Stimulated activated CD4-positive, alpha-beta T cell treated with anti-CD3 and anti-CD28 coated beads, Interleukin-1b, Interleukin-23, amount 100 ng/mL, for 48 hours (primary cell): Measurements from ENCODE around the gene TBX10.
"Not testable (repeated sequence)": the region's sequence is repeated elsewhere in the genome, so short reads cannot be mapped to it uniquely, and the experiment has no call there.

ENCODE experiments used
- DNase-seq: peaks from one replicate; pipeline ENCODE4 v3.0.0-alpha.2; 2020

TBX10 gene

DNA sequence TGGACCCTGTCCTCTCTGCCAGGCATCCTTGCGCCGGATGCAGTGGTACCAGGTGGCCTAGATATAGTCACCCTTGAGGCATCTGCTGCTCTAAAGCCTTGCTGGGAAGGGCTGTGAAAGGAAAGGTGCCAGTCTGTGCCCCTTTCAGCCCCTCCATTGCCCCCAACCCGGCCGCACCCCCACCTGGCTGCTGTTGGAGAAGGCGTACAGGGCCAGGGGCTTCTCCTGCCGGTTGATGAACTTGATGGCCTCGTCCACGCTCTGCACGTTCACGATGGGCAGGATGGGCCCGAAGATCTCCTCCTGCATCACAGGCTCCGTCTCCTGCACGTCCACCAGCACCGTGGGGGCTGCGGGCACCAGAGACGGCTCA, 24.6 kb upstream of the TBX10 start:
- DNase-seq, result no peak

DNA sequence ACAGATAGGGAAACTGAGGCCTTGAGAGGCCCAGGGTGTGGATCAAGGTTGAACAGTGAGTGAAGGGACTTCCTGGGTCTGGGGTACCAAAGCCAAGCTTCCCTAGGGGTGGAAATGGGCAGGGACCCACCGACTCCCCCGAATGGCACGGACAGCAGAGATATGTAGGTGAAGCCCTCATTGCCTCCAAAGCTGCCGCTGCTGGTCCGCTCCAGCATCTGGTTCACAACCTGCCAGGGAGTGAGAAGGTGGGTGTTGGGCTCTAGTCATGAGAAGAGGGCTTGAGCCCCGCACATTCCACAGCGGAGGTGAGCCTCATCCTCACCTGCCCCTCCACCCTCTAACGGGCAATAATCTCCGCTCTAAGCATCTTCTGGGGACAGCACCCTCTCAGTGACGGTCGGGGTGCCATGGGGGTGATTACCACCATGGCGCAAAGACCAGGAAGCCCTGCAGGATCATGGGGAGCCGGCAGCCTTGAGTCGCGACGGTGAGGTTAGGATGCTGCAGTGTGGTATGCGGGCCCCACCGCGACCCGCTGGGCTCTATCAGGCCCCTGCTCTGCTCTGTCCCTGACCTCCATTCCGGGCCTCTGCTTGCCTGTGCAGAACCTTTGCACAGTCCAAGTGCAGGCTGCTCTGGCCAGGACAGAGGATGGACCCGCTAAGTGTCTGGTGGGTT, 24.1 kb upstream of the TBX10 start:
- no peak for DNase-seq

DNA sequence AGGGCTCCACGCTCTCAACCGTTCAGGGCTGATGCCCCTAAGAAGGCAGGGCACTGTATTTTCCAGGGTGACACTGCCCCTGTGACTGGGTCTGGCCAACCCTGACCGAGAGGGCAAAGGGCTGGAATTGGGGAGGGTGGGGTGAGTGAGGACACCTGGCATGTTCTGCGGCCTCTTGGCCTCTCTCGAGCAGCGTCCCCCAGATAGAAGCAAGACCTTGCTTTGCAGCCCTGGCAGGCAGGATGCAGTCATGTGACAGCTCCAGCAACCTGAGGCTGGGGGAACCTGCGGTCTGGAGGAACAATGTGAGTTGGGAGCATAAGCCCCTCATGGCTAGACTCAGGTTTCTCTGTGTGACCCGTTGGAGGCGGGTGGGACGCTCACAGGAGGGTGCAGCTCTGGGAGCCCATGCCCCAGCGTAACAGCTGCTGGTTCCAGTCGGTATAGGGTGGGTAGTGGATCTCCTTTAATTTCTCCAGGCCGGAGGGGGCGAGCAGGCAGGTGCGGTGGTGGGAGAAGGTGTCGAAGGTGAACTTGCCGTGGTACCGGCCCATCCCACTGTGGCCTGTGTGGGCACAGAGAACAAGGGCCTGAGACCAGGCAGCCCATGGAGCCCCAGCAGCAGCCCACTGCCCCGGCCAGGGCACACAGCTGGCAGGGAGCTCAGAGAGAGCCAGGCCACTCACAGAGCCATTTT, 23.4 kb upstream of the TBX10 start:
- DNase-seq, result no peak

DNA sequence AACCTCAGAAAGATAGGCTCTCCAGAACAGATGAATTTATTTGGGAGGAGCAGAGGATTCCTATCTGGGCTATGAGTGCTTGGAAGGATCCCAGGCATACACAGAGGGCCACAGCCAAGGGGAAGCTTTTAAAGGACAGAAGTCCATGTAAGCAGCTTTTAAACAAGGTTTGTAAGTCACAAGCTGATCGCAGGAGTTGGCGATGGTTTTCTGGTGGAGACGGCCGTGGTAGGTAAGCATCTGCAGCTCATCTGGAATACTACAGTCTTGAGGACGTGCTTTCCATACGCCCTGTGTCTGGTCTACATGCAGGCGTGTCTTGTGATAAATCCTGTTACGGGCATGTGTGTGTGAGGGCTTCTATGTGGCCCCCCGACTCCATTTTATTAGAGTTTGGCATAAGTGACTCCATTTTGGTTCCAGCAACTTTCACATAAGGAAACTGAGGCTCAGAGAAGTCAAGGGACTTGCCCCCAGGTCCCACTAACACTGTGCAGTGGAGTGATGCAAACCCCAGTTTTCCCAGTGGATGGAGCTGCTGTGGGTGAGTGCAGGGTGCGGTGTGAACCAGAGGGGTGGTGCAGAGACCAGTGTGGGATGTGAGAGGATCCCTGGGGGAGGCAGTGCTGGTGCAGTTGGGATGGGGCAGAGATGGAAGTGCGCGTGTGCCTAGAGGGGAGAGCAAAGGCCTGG, 22.7 kb upstream of the TBX10 start:
- no peak for DNase-seq

DNA sequence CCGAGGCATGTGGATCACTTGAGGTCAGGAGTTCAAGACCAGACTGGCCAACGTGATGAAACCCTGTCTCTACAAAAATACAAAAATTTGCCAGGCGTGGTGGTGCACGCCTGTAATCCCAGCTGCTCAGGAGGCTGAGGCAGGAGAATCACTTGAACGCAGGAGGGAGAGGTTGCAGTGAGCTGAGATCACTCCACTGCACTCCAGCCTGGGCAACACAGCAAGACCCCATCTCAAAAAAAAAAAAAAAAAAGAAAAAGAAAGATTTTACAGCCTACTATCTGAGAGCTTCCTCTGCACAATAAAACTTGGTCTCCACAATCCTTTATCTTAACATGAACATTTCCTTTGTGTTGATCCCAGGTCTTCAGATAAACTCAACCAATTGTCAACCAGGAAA, 21.2 kb upstream of the TBX10 start:
- not testable (repeated sequence) for DNase-seq

DNA sequence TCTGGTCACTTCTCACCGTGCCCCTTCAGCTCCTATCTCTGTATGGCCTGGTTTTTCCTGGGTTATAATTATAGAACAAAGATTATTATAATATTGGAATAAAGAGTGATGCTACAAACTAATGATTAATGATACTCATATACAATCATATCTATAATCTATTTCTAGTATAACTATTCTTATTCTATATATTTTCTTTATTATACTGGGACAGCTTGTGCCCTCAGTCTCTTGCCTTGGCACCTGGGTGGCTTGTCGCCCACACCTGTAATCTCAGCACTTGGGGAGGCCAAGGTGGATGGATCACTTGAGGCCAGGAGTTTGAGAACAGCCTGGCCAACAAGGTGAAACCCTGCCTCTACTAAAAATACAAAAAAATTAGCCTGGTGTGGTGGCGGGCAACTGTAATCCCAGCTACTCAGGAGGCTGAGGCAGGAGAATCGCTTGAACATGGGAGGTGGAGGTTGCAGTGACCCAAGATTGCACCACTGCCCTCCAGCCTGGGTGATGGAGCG, 20.1 kb upstream of the TBX10 start:
- not testable (repeated sequence) for DNase-seq

DNA sequence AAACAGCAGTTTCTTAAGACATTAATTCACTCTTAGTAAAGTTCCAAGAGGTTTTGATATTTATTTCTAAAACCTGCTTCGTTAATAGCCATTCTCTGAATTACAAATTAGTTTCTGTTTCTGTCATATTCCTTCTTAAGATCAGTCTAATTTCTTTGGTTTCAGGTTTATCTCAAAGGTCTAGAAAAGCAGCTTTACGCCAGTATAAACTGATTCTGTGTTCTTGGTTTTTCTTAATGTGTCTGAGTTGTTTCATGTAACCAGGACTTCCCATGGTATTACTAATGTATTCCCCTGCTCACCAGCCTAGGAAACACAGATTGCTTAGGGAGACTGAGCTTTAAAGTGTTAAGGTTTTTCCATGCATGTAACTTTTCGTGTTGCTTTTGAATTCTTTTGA, 17.7 kb upstream of the TBX10 start:
- DNase-seq, result no peak

DNA sequence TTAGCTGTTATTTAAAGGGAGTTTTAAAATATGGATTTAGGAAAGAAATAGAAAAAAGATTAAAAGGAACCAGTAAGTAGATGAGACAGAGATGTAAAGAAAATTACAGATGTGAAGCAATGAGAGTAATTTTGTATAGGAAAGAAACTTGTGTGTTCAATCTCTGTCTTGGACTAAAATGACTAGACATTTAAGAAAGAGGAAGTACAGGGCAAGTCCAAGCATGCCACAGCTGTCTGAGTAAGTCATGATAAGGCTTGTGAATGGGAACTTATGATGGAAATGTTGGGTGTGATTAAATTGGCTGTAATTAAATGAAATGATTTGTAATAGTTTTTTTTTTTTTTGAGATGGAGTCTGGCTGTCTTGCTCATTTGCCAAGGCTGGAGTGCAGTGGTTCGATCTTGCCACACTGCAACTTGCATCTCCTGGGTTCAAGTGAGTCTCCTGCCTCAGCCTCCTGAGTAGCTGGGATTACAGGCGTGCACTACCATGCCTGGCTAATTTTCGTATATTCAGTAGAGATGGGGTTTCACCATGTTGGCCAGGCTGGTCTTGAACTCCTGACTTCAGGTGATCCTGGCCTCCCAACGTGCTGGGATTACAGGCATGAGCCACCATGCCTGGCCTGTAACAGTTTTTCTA, 16.8 kb upstream of the TBX10 start:
- DNase-seq, result no peak

DNA sequence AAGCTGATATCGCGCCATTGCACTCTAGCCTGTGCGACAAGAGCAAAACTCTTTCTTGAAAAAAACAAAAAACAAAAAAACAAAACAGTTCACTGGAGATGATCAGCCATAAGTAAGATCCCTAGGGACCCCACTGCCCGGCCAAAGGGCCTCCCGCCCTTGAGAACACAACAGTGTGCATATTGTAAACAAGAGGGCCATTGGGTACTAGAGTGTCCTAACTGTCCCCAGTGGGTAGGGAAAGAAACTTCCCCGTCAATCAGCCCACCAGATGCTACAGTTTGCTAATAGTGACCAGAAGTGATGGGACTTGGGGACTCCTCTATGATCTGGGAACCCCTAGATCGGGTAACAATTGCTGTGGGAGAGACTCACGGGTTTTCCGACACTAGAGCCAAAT, 14.7 kb upstream of the TBX10 start:
- no peak for DNase-seq

DNA sequence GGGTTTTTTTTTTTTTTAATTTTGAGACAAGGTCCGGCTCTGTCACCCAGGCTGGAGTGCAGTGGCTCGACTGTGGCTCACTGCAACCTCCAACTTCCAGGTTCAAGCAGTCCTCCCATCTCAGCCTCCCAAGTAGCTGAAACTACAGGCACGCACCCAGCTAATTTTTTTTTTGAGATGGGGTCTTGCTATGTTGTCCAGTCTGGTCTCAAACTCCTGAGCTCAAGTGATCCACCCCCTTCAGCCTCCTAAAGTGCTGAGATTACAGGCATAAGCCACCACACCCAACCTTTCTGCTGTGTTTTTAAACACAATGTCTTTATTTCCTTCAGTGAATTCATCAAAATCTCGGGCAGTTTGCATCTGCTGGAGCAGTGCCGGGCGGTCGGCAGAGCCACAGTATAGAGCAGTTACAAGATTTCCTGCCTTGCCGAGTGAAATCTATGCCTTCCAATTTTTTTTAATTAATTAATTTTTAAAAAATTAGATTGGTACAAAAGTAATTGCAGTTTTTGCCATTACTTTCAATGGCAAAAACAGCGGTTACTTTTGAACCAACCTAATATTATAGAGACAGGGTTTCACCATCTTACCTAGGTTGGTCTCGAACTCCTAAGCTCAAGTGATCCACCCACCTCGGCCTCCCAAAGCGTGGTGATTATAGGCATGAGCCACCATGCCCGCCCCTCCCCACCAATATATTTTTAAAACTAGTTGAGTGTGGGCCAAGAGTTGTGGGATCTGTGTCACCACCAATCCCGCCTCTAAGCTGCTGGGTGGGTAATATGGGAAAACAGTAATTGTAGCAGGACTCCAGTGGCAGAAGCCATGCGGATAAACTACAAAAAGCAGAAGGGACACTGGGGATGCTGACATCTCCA, 13.6 kb upstream of the TBX10 start:
- DNase-seq, result no peak

DNA sequence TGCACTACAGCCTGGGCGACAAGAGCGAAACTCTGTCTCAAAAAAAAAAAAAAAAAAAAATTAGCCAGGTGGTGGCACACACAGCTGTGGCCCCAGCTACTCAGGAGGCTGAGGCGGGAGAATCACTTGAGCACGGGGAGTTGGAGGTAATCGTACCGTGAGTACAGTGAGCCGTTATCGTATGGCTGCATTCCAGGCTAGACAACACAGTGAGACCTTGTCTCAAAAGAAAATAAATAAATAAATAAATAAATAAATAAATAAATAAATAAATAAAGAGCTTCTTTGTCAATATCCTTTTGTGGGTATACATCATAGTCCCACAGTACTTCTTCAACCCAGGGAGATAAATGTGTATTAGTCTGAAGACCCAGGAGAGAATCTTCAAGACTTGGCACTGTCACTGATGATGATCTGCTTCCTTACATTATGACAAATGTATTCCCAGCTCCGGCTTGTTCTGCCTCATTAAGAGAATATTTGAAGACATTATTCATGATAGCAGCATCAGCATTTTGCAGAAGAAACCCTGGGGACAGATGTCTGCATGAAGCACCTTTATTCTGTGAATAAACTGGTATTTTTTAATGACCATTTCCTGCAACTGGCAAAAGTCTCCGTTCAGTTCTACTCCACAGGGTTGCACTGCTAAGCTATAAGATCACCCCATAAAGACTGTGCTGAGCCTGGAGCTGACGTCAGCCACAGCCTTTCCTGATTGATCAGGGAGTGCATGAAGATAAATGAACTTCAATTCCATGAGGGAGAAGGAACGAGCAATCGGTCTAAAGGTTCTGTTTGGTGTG, 12.6 kb upstream of the TBX10 start:
- DNase-seq, result no peak

DNA sequence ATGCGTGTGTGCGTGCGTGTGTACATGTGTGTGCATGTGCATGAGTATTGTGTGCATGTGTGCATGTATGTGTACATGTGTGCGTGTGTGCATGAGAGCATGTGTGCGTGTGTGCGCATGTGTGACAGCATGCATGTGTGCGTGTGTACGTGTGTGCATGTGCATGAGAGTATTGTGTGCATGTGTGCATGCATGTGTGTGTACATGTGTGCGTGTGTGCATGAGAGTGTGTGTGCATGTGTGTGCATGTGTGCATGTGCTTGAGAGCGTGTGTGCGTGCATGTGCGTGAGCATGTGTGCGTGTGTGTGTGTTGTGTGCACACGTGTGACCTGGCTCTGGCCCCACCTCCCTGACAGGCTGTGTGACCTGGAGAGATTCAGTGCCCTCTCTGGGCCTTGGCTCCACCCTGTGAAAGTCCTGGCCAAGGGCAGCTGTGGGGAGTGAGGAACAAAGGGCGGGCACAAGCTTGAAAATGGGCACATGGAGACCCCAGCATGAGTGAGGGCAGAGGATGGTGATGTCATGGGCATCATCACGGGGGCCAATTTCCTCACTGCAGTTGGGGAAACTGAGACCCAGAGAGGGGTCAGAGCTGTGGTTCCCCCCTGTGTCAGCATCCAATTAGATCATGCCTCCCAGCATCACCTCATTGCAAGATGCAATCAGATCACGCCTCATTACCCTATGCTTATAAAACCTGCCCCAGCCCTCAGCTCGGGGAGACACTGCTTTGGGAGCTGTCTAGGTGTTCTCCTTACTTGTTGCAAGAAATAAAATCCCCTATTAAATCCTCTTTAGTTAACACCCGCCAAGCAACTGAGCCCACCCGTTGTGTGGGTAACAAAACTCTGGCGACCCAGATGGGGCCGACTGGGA, 10.3 kb upstream of the TBX10 start:
- no peak for DNase-seq

DNA sequence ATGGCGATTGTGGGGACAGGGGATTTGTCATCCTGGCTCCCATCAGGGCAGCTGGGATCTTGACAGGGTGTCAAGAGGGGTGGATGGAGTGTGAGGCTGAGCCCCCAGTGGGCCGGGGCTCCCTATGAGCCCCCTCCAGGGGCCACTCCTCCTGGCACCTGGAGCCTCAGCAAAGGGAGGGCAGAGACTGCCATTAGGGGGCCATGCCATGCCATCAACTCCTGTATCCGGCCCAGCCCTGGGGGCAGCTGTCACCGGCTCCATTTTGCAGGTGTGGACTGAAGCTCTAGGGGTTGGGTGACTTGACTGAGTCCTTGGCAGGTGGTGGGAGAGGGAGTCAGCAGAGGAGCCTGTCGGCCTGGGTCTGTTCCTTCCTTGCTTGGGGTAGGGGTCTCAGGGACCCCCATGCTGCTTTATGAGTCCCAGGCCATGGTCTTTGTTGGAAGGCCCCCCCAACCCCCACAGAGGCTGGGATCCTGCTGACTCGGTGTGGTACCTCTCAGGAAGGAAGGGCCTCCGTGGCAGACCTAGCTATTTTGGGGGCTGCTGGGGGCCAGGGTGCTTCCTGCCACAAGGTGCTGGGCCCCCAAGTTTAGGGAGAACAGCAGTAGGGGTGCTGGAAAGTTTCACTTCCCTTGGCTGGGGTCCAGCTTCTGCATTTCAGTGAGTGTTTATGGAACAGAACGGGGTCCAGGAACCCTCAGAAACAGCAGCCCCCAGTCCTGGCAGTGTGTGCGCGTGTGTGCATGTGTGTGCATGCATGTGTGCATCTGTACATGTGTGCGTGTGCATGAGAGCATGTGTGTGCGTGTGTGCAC, 9.4 kb upstream of the TBX10 start:
- no peak for DNase-seq

DNA sequence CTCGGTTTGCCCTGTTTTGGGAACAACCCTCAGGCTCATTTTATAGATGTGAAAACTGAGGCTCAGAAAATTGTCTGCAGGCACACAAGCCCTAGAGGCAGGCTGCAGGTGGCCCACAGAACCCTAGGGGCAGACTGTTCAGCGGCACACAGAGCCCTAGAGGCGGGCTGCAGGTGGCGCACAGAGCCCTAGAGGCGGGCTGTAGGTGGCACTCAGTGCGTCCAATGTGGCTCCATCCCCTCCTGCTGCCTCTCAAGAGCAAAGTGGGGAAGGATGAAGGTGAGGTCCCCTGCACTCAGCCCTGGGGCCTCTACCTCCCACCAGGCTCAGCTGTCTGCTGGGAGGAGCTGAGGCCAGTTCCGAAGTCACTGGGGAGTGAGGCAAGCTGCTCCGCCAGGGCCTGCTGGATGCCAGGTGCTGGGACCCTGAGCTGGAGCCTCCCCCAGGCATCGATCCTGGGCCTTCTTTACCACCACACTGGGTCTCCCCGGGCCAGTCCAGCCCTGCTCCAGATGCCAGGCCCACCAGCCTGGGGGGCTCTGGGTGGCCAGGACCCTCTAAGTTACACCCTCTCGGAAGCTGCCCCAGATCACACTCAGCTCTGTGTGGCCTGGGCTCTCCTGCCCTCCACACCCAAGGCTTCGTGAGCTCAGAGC, 8.7 kb upstream of the TBX10 start:
- DNase-seq, result peak; percentile 71

DNA sequence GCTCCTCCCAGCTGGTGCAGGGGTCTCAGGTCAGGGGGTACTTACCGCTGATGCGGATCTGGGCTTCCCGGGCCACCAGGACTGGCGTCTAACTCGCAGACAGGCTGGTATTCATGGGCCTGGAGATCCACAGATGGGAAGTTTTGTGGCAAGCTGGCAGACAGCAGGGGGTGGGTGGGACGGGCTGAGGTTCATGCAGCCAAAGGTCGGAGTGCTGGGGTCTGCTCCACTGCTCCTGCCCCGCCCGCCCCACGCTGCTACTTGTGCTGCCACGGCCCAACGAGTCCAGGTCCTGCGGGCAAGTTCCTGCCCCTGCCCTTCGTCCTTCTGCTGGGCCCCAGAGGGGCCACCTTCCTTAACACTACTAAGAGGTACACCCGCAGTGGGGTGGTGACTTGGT, 7.9 kb upstream of the TBX10 start:
- no peak for DNase-seq

DNA sequence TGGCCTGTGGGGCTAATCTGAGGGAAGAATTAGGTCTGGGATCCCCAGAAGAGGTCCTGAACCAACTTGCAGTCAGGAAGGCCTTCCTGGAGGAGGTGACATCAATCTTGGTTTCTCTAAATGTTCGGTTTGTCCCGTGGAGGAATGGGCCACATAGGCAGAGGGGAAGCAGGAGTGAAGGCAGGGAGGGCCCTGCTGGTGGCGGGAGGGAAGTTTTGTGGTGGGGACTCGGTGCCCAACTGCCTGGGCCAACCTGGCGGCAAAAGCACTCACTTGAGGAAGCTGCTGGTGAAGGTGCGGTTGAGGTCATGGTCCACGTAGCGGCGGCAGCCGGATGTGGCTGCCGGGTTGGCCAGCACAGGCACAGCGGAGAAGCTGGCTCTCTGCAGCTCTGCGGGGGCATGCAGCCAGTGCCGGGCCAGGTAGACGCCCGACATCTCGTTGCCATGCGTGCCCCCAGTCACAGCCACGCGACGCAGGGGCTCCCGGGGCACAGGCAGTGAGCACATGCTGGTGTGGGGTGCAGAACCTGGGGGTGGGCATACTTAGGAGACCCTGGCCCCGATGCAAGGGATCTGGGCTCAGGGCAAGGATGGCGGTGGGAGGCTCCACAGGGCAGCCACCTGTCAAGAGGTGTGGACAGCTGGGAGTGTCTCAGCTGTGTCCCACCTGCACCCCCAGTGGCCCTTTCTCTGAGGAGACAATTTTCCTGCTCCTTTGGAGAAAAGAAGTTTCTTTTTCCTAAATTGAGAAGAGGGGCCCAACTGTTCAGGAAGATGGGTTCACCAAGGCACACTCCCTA, 7.2 kb upstream of the TBX10 start:
- no peak for DNase-seq

DNA sequence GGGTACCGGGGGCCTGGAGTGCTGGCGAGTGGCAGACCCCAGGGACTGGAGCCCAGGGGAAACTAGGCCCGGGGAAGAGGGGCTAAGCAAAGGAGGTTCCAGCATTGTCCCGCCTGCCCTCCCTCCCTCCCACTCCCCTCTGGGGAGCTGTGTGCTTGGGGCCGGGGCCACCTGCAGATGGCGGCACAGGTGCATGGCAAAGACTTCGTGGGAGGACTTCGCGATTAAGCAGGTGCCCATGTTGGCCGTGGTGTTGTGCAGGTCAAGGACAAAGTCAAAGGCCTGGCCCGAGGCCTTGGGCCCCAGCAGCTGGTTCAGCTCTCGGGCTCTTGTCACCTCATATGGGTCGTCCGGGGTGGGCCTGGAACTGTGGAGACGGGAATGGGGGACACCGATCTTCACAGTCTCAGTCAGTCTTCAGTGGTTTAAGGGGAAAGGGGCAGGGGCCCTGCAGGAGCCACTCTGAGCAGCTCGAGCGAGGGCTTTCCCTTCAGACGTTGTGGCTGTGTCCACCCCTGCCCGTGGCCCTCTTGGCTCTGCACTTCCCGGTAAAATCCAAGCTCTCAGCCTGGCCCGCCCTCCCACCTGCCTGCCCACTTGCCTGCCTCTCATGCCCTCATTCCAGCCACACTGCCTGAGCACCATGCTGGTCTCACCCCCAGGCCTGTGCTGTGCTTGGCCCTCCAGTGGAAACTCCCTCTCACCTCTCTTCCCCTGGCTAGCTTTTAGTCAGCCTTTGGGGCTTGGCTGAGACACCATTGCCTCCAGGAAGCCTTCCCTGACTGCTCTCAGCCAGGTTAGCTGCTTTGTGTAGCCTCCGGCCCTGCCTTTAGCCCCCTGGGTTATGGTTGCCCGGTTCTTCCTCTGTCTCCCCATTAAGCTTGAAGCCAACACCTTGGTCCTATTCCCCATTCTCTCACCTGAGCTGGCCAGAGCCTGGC, 6.2 kb upstream of the TBX10 start:
- no peak for DNase-seq
